ENCODE results near the gene CHST1. TPM values are rescaled to one million over a fixed set of nuclear protein-coding genes. Genes with fewer than 3 reads are reported as not detected.

The CHST1 gene
- not detected for total RNA-seq
- polyA plus RNA-seq, result not detected
- 0 to 0.08 (median 0) reads per million in 6 experiments for total RNA-seq

GRCh38 chr11:45665206-45665932 lies at the start of gene CHST1:
Gene CHST1, minus strand, starts transcription at chr11:45665622. Its CDS starts 14,699 bp downstream, at chr11:45650923.
- Mint-ChIP-seq H3K27me3 (peaks cover 24 to 79% (median 55%) of the 10 kb centered on the region in 5 donors), H3K36me3 (no peaks in the 10 kb centered on the region), H3K4me3 (peak within 1 kb of the TSS; percentile 50 to 84 (median 76)), H3K4me1 (peaks cover 0 to 8% (median 5%) of the 10 kb centered on the region in 4 donors), H3K27ac (peak within 1 kb of the TSS in 1 of 10 donors; percentile 13), H3K9me3 (no peaks in the 10 kb centered on the region)
- peak; percentile 35 to 36 for ATAC-seq
- DNase-seq, result no peak
- POLR2A ChIA-PET, result no interaction called here

GRCh38 chr11:45713573-45713972 lies 48.2 kb upstream of the CHST1 start:
- DNase-seq (no peak), ATAC-seq (no peak)
- Mint-ChIP-seq H3K36me3 (no peaks in the 10 kb centered on the region), H3K27ac (no peak overlapping the region), H3K27me3 (peaks cover 9 to 37% (median 30%) of the 10 kb centered on the region in 5 donors), H3K4me1 (no peaks in the 10 kb centered on the region), H3K9me3 (no peaks in the 10 kb centered on the region), H3K4me3 (no peak overlapping the region)
- POLR2A ChIA-PET, result no interaction called here

DNA sequence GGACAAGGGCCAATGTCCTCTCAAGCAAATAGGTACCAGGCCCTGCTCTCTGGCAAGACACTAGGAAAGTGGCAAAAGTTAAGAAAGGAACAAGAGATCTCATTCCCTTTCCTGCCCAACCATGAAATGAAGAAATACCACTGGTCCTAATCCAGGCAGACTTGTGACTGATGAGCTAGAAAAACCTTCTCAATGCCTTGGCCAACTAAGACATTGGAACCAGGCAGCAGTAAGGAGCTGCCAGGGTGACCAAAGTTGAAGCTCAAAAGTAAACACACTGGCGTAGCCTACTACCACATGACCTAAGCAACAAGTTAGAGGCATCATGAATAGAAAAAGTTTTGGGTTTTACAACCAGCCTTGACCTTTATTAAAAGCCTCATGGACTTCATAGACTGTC lies 45.1 kb upstream of the CHST1 start:
- no peaks in the 10 kb centered on the region for H3K9me3 Mint-ChIP-seq
- POLR2A ChIA-PET, result no interaction called here
- no peak for ATAC-seq
- no peaks in the 10 kb centered on the region for H3K36me3 Mint-ChIP-seq
- H3K27me3 Mint-ChIP-seq, result peaks cover 16 to 54% (median 40%) of the 10 kb centered on the region in 5 donors
- H3K4me1 Mint-ChIP-seq, result no peaks in the 10 kb centered on the region
- no peak for DNase-seq
- no peak overlapping the region for H3K27ac Mint-ChIP-seq
- H3K4me3 Mint-ChIP-seq, result no peak overlapping the region

DNA sequence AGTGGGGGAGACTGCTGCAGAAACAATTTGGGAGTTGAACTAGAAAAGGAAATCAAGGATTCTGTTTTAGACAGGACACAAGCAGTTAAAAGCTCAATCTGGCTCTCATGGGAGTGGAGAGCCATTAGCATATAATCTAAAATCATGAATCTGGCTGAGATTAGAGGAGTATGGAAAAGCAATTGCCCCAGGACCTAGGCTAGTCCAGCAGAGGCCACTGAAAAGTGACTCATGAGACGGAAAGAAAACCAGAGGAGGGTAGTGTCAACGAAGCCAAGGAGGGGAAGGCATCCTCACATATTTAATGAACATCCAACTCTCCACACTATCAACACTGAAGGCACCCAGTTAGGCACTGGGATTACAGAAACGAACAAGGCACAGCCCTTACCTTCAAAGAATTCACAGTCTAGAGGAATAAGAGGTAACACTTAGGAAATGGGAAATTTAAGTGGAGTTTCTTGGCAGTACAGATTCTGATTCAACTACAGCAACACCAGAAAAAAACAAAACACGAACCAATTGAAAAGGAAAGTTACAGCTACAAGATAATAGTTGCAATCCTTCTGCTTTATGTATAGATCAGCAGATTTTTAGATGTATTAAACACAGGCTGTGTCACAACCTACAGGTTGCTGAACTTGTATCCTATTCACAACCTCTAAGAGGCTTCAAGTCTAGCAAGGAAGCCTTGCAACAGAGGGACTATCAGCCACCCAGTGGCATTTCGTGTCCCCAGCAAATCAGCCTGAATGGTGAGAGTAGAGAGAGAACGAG lies 43.7 kb upstream of the CHST1 start:
- DNase-seq (no peak), ATAC-seq (no peak)
- Mint-ChIP-seq H3K27ac (no peak overlapping the region), H3K36me3 (no peaks in the 10 kb centered on the region), H3K27me3 (peaks cover 16 to 52% (median 39%) of the 10 kb centered on the region in 5 donors), H3K4me3 (no peak overlapping the region), H3K4me1 (no peaks in the 10 kb centered on the region), H3K9me3 (no peaks in the 10 kb centered on the region)
- POLR2A ChIA-PET, result no interaction called here

- no peaks in the 10 kb centered on the region for H3K36me3 Mint-ChIP-seq
- H3K4me3 Mint-ChIP-seq, result no peak overlapping the region
- ATAC-seq, result no peak
- H3K27ac Mint-ChIP-seq, result no peak overlapping the region
- H3K27me3 Mint-ChIP-seq, result peaks cover 13 to 54% (median 36%) of the 10 kb centered on the region in 5 donors
- DNase-seq, result no peak
- H3K9me3 Mint-ChIP-seq, result no peaks in the 10 kb centered on the region
- POLR2A ChIA-PET, result no interaction called here
- H3K4me1 Mint-ChIP-seq, result peaks cover 0 to 2% (median 0%) of the 10 kb centered on the region in 4 donors
Observed at GRCh38 chr11:45704635-45705034, 39.2 kb upstream of the CHST1 start.

DNA sequence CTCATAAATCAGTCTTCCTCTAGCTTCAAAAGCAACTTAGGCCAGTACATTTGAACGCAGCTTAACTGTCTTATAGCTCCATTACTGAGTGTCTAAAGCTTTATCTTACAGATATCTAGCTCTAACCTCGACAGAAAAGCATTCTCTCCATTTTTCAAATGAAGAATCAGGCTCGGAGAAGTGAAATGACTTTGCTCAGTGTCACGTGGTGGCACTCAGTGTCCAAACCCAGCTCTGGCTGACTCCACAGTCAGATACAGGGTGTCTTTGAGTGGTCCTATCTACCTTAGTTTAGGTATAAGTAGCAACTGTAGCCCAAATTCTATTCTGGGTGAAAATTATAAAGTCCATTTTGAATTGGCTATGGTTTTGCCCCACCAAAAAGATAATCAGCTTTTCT lies 38.7 kb upstream of the CHST1 start:
- H3K27ac Mint-ChIP-seq, result no peak overlapping the region
- DNase-seq (no peak), ATAC-seq (no peak)
- H3K4me1 Mint-ChIP-seq, result peaks cover 0 to 4% (median 2%) of the 10 kb centered on the region in 4 donors
- H3K4me3 Mint-ChIP-seq, result no peak overlapping the region
- no peaks in the 10 kb centered on the region for H3K36me3 Mint-ChIP-seq
- peaks cover 13 to 52% (median 41%) of the 10 kb centered on the region in 5 donors for H3K27me3 Mint-ChIP-seq
- POLR2A ChIA-PET, result no interaction called here
- no peaks in the 10 kb centered on the region for H3K9me3 Mint-ChIP-seq

- Mint-ChIP-seq H3K9me3 (no peaks in the 10 kb centered on the region), H3K27ac (no peak overlapping the region), H3K27me3 (peaks cover 6 to 37% (median 32%) of the 10 kb centered on the region in 5 donors)
Observed at GRCh38 chr11:45702511-45702910, 37.1 kb upstream of the CHST1 start.

DNA sequence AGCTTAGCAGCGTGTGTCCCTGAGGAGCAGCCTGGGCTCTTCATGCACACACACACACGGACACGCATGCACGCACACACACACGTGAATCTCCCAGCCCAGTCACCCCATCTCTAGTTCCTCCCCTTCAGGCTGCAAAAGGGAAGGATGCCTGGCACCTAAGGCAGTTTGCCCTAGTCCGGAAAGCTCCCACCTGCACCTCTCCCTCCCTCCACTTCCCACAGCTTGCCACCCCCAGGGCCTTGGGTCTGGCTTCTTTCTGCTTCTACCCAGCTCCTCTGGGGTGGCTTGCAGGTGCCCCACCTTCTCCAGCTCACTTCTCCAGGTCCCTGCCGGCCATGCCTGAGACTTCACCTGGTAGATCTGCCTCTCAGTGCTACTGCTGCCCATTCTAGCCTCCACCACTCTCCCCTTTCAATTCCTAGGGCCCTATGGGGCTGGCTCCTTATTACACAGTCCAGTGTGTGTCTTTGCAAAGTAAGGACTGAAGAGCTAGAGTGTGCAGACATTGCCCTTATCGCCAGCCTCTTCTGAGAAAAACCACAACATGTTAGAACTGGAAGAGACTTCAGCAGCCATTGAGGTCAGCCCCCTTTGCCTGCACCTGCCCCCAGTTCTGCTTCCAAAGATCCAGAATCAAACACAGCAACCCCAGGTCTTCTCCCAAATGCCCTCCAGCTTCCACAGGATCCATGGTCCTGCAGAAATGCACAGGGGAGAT lies 33.5 kb upstream of the CHST1 start:
- Mint-ChIP-seq H3K36me3 (no peaks in the 10 kb centered on the region), H3K4me3 (no peak overlapping the region), H3K4me1 (peaks cover 0 to 6% (median 3%) of the 10 kb centered on the region in 4 donors), H3K27me3 (peaks cover 4 to 25% (median 16%) of the 10 kb centered on the region in 5 donors), H3K9me3 (no peaks in the 10 kb centered on the region), H3K27ac (no peak overlapping the region)
- DNase-seq (no peak), ATAC-seq (no peak)
- POLR2A ChIA-PET, result no interaction called here

More at GRCh38 chr11:45702511-45702910, 37.1 kb upstream of the CHST1 start:
- ATAC-seq (no peak), DNase-seq (no peak)
- Mint-ChIP-seq H3K36me3 (no peaks in the 10 kb centered on the region), H3K4me1 (peaks cover 0 to 6% (median 3%) of the 10 kb centered on the region in 4 donors), H3K4me3 (no peak overlapping the region)
- POLR2A ChIA-PET, result no interaction called here

GRCh38 chr11:45692808-45693453 lies 27.5 kb upstream of the CHST1 start:
- Mint-ChIP-seq H3K9me3 (no peaks in the 10 kb centered on the region), H3K36me3 (no peaks in the 10 kb centered on the region), H3K4me1 (no peaks in the 10 kb centered on the region), H3K27me3 (peaks cover 0 to 14% (median 0%) of the 10 kb centered on the region in 5 donors), H3K27ac (no peak overlapping the region), H3K4me3 (no peak overlapping the region)
- DNase-seq (no peak), ATAC-seq (no peak)
- POLR2A ChIA-PET, result no interaction called here

DNA sequence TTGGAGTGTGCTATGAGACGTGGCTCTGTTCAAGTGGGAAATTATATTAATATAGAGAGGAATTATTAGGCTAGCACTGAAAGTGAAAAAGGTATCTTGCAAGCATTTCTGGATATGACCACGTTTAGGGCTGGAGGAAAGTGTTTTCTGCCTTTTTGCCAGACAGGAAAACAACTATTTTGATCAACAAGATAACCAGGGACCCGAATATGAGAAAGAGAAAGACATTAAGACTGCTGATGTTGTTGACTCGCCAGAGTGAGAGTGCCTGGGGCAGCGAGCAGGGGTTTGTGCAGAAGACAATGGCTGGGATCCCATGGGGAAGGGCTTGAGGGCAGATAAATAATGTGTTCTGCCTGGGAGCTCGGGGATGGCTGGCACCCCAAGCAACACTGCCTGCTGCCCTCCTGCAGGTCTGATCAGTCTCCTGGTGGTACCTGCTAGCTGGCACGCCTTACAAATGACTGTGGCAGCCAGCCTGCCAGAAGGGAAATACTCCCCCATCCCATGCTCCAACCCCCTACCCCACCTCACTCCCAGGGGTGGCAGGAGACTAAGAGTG lies 23.1 kb upstream of the CHST1 start:
- ATAC-seq (no peak), DNase-seq (no peak)
- Mint-ChIP-seq H3K4me1 (peaks cover 0 to 2% (median 0%) of the 10 kb centered on the region in 4 donors), H3K9me3 (no peaks in the 10 kb centered on the region), H3K36me3 (no peaks in the 10 kb centered on the region), H3K4me3 (no peak overlapping the region), H3K27me3 (peaks cover 0 to 14% (median 5%) of the 10 kb centered on the region in 5 donors), H3K27ac (no peak overlapping the region)
- POLR2A ChIA-PET, result no interaction called here

- Mint-ChIP-seq H3K36me3 (no peaks in the 10 kb centered on the region), H3K27me3 (peaks cover 0 to 14% (median 5%) of the 10 kb centered on the region in 5 donors), H3K4me3 (no peak overlapping the region), H3K9me3 (no peaks in the 10 kb centered on the region), H3K4me1 (peaks cover 0 to 4% (median 0%) of the 10 kb centered on the region in 4 donors), H3K27ac (no peak overlapping the region)
- no peak for DNase-seq
- ATAC-seq, result no peak
- POLR2A ChIA-PET, result no interaction called here
Observed at GRCh38 chr11:45687836-45688235, 22.4 kb upstream of the CHST1 start.

GRCh38 chr11:45685964-45686537 lies 20.6 kb upstream of the CHST1 start:
- POLR2A ChIA-PET, result no interaction called here
- Mint-ChIP-seq H3K27ac (no peak overlapping the region), H3K27me3 (peaks cover 0 to 14% (median 5%) of the 10 kb centered on the region in 5 donors)

More at GRCh38 chr11:45685964-45686537, 20.6 kb upstream of the CHST1 start:
- Mint-ChIP-seq H3K4me1 (peaks cover 0 to 4% (median 0%) of the 10 kb centered on the region in 4 donors), H3K36me3 (no peaks in the 10 kb centered on the region), H3K4me3 (no peak overlapping the region), H3K9me3 (no peaks in the 10 kb centered on the region)
- DNase-seq (peak in 1 of 10 donors; percentile 8), ATAC-seq (no peak)
